ENCODE data around the gene ZNHIT6.

ZNHIT6 gene

DNA sequence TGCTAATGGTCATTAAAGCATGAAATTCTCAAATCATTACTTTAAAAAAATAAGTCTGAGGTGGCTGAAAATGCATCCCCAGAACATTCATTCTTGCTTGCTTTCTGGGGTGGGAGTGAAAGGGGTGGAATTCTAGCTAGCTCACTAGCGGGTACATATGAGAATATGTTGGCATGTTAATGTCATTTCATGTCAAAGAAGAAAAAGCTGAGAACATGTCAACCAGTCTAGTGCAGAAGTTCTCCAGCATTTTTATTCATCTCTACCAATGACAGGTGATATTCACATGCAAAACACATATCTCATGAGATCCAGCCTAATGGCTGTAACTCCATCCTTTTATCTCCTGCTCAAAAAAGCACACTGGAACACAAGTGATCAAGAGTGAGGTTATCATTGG is 49.1 kb downstream of the ZNHIT6 start:
- no peak overlapping the region for H2BK12ac ChIP-seq (ENCODE audit: low read length in 2 of 2)
- WGBS, result 100% methylated on average over 1 of the region's 1 CpG
- H3K36me3 ChIP-seq (ENCODE audit: control insufficient read depth in 1 of 2, insufficient read depth in 2 of 2, low read depth in 1 of 2, low read length in 2 of 2), result peaks cover 0 to 9% of the 10 kb centered on the region in 2 experiments
- no peak overlapping the region for H3K4me3 ChIP-seq (ENCODE audit: insufficient read depth in 1 of 2, low read depth in 1 of 2, low read length in 2 of 2)
- H3K27me3 ChIP-seq (ENCODE audit: control insufficient read depth in 1 of 2, insufficient read depth in 1 of 2, low read length in 2 of 2), result no peaks in the 10 kb centered on the region
- H3K4me1 ChIP-seq (ENCODE audit: control insufficient read depth, insufficient read depth, low read depth, low read length), result peaks cover 1% of the 10 kb centered on the region
- no peaks in the 10 kb centered on the region for H3K9me3 ChIP-seq (ENCODE audit: control insufficient read depth, low read length)
- H3K79me1 ChIP-seq (replicated peaks; ENCODE audit: low read length, poor library complexity, severe bottlenecking), result peaks cover 1% of the 10 kb centered on the region
- H3K4ac ChIP-seq (ENCODE audit: low read depth in 1 of 2, low read length in 2 of 2), result no peak overlapping the region
- H2BK15ac ChIP-seq (ENCODE audit: low read depth, poor library complexity, severe bottlenecking), result no peak overlapping the region
- no peak overlapping the region for H4K91ac ChIP-seq (ENCODE audit: low read length)
- H3K18ac ChIP-seq (ENCODE audit: low read depth in 1 of 2, low read length in 2 of 2), result no peak overlapping the region
- no peak overlapping the region for H3K14ac ChIP-seq (ENCODE audit: low read length in 2 of 2)
- DNase-seq, result no peak
- no peak overlapping the region for H4K8ac ChIP-seq (ENCODE audit: low read length)
- H2BK120ac ChIP-seq (ENCODE audit: low read depth, low read length), result no peak overlapping the region
- H2BK5ac ChIP-seq (ENCODE audit: low read depth, low read length, poor library complexity, severe bottlenecking), result no peak overlapping the region
- no peak overlapping the region for H2AFZ ChIP-seq (ENCODE audit: low read depth, low read length)
- H3K4me2 ChIP-seq (ENCODE audit: low read length, poor library complexity, severe bottlenecking), result no peak overlapping the region
- H3K9ac ChIP-seq (ENCODE audit: low read length), result no peak overlapping the region
- H3K23ac ChIP-seq (ENCODE audit: low read length in 2 of 2), result no peak overlapping the region
- H3K27ac ChIP-seq (ENCODE audit: low read length, poor library complexity, severe bottlenecking), result no peak overlapping the region
- no peak overlapping the region for H2AK5ac ChIP-seq (ENCODE audit: low read length, severe bottlenecking)

GRCh38 chr1:85656948-85657347 is 51.3 kb downstream of the ZNHIT6 start:
- H3K18ac ChIP-seq (ENCODE audit: low read depth in 1 of 2, low read length in 2 of 2), result no peak overlapping the region
- H3K4me2 ChIP-seq (ENCODE audit: low read length, poor library complexity, severe bottlenecking), result no peak overlapping the region
- peaks cover 4 to 27% of the 10 kb centered on the region in 2 experiments for H3K36me3 ChIP-seq (ENCODE audit: control insufficient read depth in 1 of 2, insufficient read depth in 2 of 2, low read depth in 1 of 2, low read length in 2 of 2)
- H3K27me3 ChIP-seq (ENCODE audit: control insufficient read depth in 1 of 2, insufficient read depth in 1 of 2, low read length in 2 of 2), result no peaks in the 10 kb centered on the region
- H2AFZ ChIP-seq (ENCODE audit: low read depth, low read length), result no peak overlapping the region
- H2AK5ac ChIP-seq (ENCODE audit: low read length, severe bottlenecking), result no peak overlapping the region
- H3K4ac ChIP-seq (ENCODE audit: low read depth in 1 of 2, low read length in 2 of 2), result no peak overlapping the region
- no peak overlapping the region for H3K4me3 ChIP-seq (ENCODE audit: insufficient read depth in 1 of 2, low read depth in 1 of 2, low read length in 2 of 2)
- H3K27ac ChIP-seq (ENCODE audit: low read length, poor library complexity, severe bottlenecking), result no peak overlapping the region
- no CpG with 5 or more reads among the region's 1 CpG for WGBS
- peak; percentile 20 for DNase-seq
- H3K9ac ChIP-seq (ENCODE audit: low read length), result no peak overlapping the region
- no peak overlapping the region for H2BK15ac ChIP-seq (ENCODE audit: low read depth, poor library complexity, severe bottlenecking)
- no peak overlapping the region for H2BK120ac ChIP-seq (ENCODE audit: low read depth, low read length)
- H3K23ac ChIP-seq (ENCODE audit: low read length in 2 of 2), result no peak overlapping the region
- H4K8ac ChIP-seq (ENCODE audit: low read length), result no peak overlapping the region
- H3K14ac ChIP-seq (ENCODE audit: low read length in 2 of 2), result no peak overlapping the region
- no peak overlapping the region for H2BK12ac ChIP-seq (ENCODE audit: low read length in 2 of 2)
- peaks cover 1% of the 10 kb centered on the region for H3K4me1 ChIP-seq (ENCODE audit: control insufficient read depth, insufficient read depth, low read depth, low read length)
- no peaks in the 10 kb centered on the region for H3K9me3 ChIP-seq (ENCODE audit: control insufficient read depth, low read length)
- H3K79me1 ChIP-seq (replicated peaks; ENCODE audit: low read length, poor library complexity, severe bottlenecking), result peaks cover 3% of the 10 kb centered on the region
- no peak overlapping the region for H2BK5ac ChIP-seq (ENCODE audit: low read depth, low read length, poor library complexity, severe bottlenecking)
- H4K91ac ChIP-seq (ENCODE audit: low read length), result no peak overlapping the region

GRCh38 chr1:85656256-85656655 is 52.0 kb downstream of the ZNHIT6 start:
- Histone ChIP-seq H2AK5ac (ENCODE audit: low read length, severe bottlenecking) (no peak overlapping the region), H3K9me3 (ENCODE audit: control insufficient read depth, low read length) (no peaks in the 10 kb centered on the region), H3K4me2 (ENCODE audit: low read length, poor library complexity, severe bottlenecking) (no peak overlapping the region), H3K4me3 (ENCODE audit: insufficient read depth in 1 of 2, low read depth in 1 of 2, low read length in 2 of 2) (no peak overlapping the region), H3K4ac (ENCODE audit: low read depth in 1 of 2, low read length in 2 of 2) (no peak overlapping the region), H3K18ac (ENCODE audit: low read depth in 1 of 2, low read length in 2 of 2) (no peak overlapping the region), H3K23ac (ENCODE audit: low read length in 2 of 2) (no peak overlapping the region), H3K79me1 (replicated peaks; ENCODE audit: low read length, poor library complexity, severe bottlenecking) (peaks cover 3% of the 10 kb centered on the region), H2BK12ac (ENCODE audit: low read length in 2 of 2) (no peak overlapping the region), H3K36me3 (ENCODE audit: control insufficient read depth in 1 of 2, insufficient read depth in 2 of 2, low read depth in 1 of 2, low read length in 2 of 2) (peaks cover 4 to 33% of the 10 kb centered on the region in 2 experiments), H3K4me1 (ENCODE audit: control insufficient read depth, insufficient read depth, low read depth, low read length) (no peaks in the 10 kb centered on the region), H4K8ac (ENCODE audit: low read length) (no peak overlapping the region), H3K9ac (ENCODE audit: low read length) (no peak overlapping the region), H2BK5ac (ENCODE audit: low read depth, low read length, poor library complexity, severe bottlenecking) (no peak overlapping the region), H2BK15ac (ENCODE audit: low read depth, poor library complexity, severe bottlenecking) (no peak overlapping the region), H3K27me3 (ENCODE audit: control insufficient read depth in 1 of 2, insufficient read depth in 1 of 2, low read length in 2 of 2) (no peaks in the 10 kb centered on the region), H4K91ac (ENCODE audit: low read length) (no peak overlapping the region), H3K27ac (ENCODE audit: low read length, poor library complexity, severe bottlenecking) (no peak overlapping the region), H2AFZ (ENCODE audit: low read depth, low read length) (no peak overlapping the region), H2BK120ac (ENCODE audit: low read depth, low read length) (no peak overlapping the region), H3K14ac (ENCODE audit: low read length in 2 of 2) (no peak overlapping the region)
- no CpG with 5 or more reads among the region's 1 CpG for WGBS
- DNase-seq, result peak; percentile 58

DNA sequence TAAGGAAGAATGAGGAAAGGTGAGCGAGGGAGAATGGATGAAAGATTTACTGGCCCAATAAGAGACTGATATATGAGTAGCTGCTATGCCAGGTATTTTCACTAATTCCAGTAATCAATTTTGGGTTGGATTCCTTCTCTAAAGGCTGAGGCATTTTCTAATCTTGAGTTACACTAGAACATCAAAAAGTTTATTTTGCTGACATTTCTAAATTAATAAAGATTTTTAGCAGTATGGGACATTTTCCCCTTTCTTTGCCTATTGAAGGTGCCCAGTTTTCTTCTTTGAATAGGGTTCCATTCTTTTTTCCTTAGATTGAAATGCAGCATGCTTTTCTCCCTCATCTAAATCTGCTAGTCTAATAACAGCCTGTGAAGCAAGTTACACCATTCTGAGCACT is 52.9 kb downstream of the ZNHIT6 start:
- Histone ChIP-seq H3K14ac (ENCODE audit: low read length in 2 of 2) (no peak overlapping the region), H2BK12ac (ENCODE audit: low read length in 2 of 2) (no peak overlapping the region), H3K27me3 (ENCODE audit: control insufficient read depth in 1 of 2, insufficient read depth in 1 of 2, low read length in 2 of 2) (no peaks in the 10 kb centered on the region), H3K9me3 (ENCODE audit: control insufficient read depth, low read length) (no peaks in the 10 kb centered on the region), H4K91ac (ENCODE audit: low read length) (no peak overlapping the region), H3K9ac (ENCODE audit: low read length) (no peak overlapping the region), H2AK5ac (ENCODE audit: low read length, severe bottlenecking) (no peak overlapping the region), H2BK120ac (ENCODE audit: low read depth, low read length) (no peak overlapping the region), H2BK5ac (ENCODE audit: low read depth, low read length, poor library complexity, severe bottlenecking) (no peak overlapping the region), H3K23ac (ENCODE audit: low read length in 2 of 2) (no peak overlapping the region), H3K4me2 (ENCODE audit: low read length, poor library complexity, severe bottlenecking) (no peak overlapping the region), H3K4ac (ENCODE audit: low read depth in 1 of 2, low read length in 2 of 2) (no peak overlapping the region), H2BK15ac (ENCODE audit: low read depth, poor library complexity, severe bottlenecking) (no peak overlapping the region), H3K18ac (ENCODE audit: low read depth in 1 of 2, low read length in 2 of 2) (no peak overlapping the region), H4K8ac (ENCODE audit: low read length) (no peak overlapping the region), H3K27ac (ENCODE audit: low read length, poor library complexity, severe bottlenecking) (no peak overlapping the region), H3K4me1 (ENCODE audit: control insufficient read depth, insufficient read depth, low read depth, low read length) (no peaks in the 10 kb centered on the region), H3K36me3 (ENCODE audit: control insufficient read depth in 1 of 2, insufficient read depth in 2 of 2, low read depth in 1 of 2, low read length in 2 of 2) (peaks cover 4 to 39% of the 10 kb centered on the region in 2 experiments), H3K79me1 (replicated peaks; ENCODE audit: low read length, poor library complexity, severe bottlenecking) (peaks cover 6% of the 10 kb centered on the region), H2AFZ (ENCODE audit: low read depth, low read length) (no peak overlapping the region), H3K4me3 (ENCODE audit: insufficient read depth in 1 of 2, low read depth in 1 of 2, low read length in 2 of 2) (no peak overlapping the region)
- DNase-seq, result no peak
- WGBS, result 88% methylated on average over 1 of the region's 1 CpG
